SK-N-MC (cell line): ENCODE results near the gene MORN3.

Source experiments
- DNase-seq: peaks from one replicate; pipeline ENCODE4 v3.0.0-alpha.2; 2011; ENCODE audit warnings: low read depth, low spot score
- H3K27ac ChIP-seq: fragments of 200-600 bp; sonication (generic); 2 replicates; pipeline ENCODE4 v1.5.1; 2016; ENCODE audit warnings: mixed run types
- H3K36me3 ChIP-seq: fragments of 200-600 bp; sonication (generic); 2 replicates; pipeline ENCODE4 v1.6.1; 2017; ENCODE audit warnings: antibody characterized with exemption, low read length, mixed read lengths; ENCODE audit not compliant: insufficient read depth
- H3K4me3 ChIP-seq: fragments of 200-600 bp; sonication (generic); 2 replicates; pipeline ENCODE4 v1.5.1; 2016
- H3K9ac ChIP-seq: fragments of 200-600 bp; sonication (generic); 2 replicates; pipeline ENCODE4 v1.8.0; 2017; ENCODE audit warnings: mixed run types, mixed read lengths; ENCODE audit not compliant: insufficient read length
- H3K9me3 ChIP-seq: fragments of 200-600 bp; sonication (generic); 2 replicates; pipeline ENCODE4 v1.6.1; 2017; ENCODE audit warnings: low read depth, mild to moderate bottlenecking, antibody characterized with exemption, low read length, moderate library complexity, mixed read lengths
- EZH2 ChIP-seq: fragments of 200-600 bp; sonication (generic); IDR thresholded peaks from one replicate; pipeline ENCODE4 v1.6.1; 2017; ENCODE audit warnings: antibody characterized with exemption
- FOXP2 ChIP-seq: optimal IDR thresholded peaks from 2 replicates; pipeline ENCODE3; 2011; ENCODE audit warnings: mild to moderate bottlenecking, moderate library complexity; ENCODE audit not compliant: insufficient read depth; ENCODE audit errors: extremely low read length, control extremely low read depth
- POLR2AphosphoS5 ChIP-seq: IDR thresholded peaks from 2 replicates; pipeline ENCODE4 v1.6.1; 2012; ENCODE audit warnings: mild to moderate bottlenecking, low read depth, low read length, borderline replicate concordance

Gene MORN3

DNA sequence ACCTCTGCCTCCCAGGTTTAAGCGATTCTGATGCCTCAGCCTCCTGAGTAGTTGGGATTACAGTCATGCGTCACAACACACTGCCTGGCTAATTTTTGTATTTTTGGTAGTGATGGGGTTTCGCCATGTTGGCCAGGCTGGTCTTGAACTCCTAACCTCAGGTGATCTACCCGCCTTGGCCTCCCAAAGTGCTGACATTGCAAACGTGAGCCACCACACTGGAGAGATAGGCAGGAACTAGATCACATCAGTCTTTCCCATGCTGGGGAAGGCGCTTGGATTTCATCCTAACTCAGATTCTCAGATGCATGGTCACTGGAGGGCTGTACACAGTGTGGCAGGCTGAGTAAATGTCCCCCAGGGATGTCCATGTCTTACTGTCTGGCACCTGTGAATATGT is 61.2 kb downstream of the MORN3 start:
- no peaks in the 10 kb centered on the region for H3K36me3 ChIP-seq
- H3K9me3 ChIP-seq: no peaks in the 10 kb centered on the region
- no peak overlapping the region for H3K4me3 ChIP-seq
- DNase-seq: no peak
- H3K27ac ChIP-seq: no peak overlapping the region
- TF ChIP-seq FOXP2 (no peak), EZH2 (no peak), POLR2AphosphoS5 (no peak)
- H3K9ac ChIP-seq: no peak overlapping the region

- Histone ChIP-seq H3K36me3 (no peaks in the 10 kb centered on the region), H3K27ac (no peak overlapping the region), H3K9ac (no peak overlapping the region), H3K9me3 (no peaks in the 10 kb centered on the region), H3K4me3 (no peak overlapping the region)
- DNase-seq: no peak
- no peak for TF ChIP-seq EZH2
- TF ChIP-seq FOXP2: no peak
- TF ChIP-seq POLR2AphosphoS5: no peak
Observed at GRCh38 chr12:121603581-121603980, 65.9 kb downstream of the MORN3 start.

- no peaks in the 10 kb centered on the region for H3K9me3 ChIP-seq
- no peak for DNase-seq
- TF ChIP-seq EZH2: no peak
- TF ChIP-seq FOXP2: no peak
- no peak for TF ChIP-seq POLR2AphosphoS5
- no peak overlapping the region for H3K27ac ChIP-seq
- H3K4me3 ChIP-seq: no peak overlapping the region
- H3K36me3 ChIP-seq: no peaks in the 10 kb centered on the region
- H3K9ac ChIP-seq: no peak overlapping the region
Observed at GRCh38 chr12:121602766-121603165, 66.7 kb downstream of the MORN3 start.

- H3K36me3 ChIP-seq: no peaks in the 10 kb centered on the region
- H3K9me3 ChIP-seq: no peaks in the 10 kb centered on the region
- TF ChIP-seq POLR2AphosphoS5: no peak
- TF ChIP-seq EZH2: no peak
- TF ChIP-seq FOXP2: no peak
- no peak overlapping the region for H3K9ac ChIP-seq
- no peak for DNase-seq
- no peak overlapping the region for H3K27ac ChIP-seq
- no peak overlapping the region for H3K4me3 ChIP-seq
Observed at GRCh38 chr12:121600702-121601336, 68.6 kb downstream of the MORN3 start.
